ENCODE results near the gene FILIP1.

Gene FILIP1

DNA sequence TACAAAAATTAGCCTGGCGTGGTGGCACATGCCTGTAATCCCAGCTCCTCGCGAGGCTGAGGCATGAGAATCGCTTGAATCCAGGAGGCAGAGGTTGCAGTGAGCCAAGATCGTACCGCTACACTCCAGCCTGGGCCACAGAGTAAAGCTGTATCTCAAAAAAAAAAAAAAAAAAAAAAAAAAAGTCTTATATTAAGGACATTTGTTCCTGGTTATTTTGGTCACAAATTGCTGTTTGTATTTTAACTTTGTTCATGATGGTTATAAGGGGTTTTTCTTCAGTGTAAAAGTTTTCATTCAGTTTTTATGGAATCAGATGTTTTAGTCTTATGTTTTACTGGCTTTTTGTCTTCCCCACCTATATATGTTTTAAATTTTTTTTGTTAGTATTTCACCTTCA lies 13.9 kb downstream of the FILIP1 start:
- no peak for DNase-seq (ENCODE audit: low read depth)
- no peak overlapping the region for H3K4me3 ChIP-seq (ENCODE audit: low read depth, low read length)
- TF ChIP-seq CTCF (IDR thresholded peaks at IDR 0.05; ENCODE audit: low read depth, low read length) (no peak), MAX (IDR thresholded peaks at IDR 0.05; ENCODE audit: low read depth, low read length) (no peak)

GRCh38 chr6:75478929-75479328 lies 14.7 kb downstream of the FILIP1 start:
- TF ChIP-seq CTCF (IDR thresholded peaks at IDR 0.05; ENCODE audit: low read depth, low read length) (no peak), MAX (IDR thresholded peaks at IDR 0.05; ENCODE audit: low read depth, low read length) (no peak), POLR2A (IDR thresholded peaks at IDR 0.05; ENCODE audit: extremely low read depth, insufficient read length) (no peak)
- DNase-seq (ENCODE audit: low read depth) = no peak
- H3K4me3 ChIP-seq (ENCODE audit: low read depth, low read length) = no peak overlapping the region

- no peak for DNase-seq (ENCODE audit: low read depth)
- TF ChIP-seq CTCF (IDR thresholded peaks at IDR 0.05; ENCODE audit: low read depth, low read length) (no peak), MYC (IDR thresholded peaks at IDR 0.05; ENCODE audit: low read depth, low read length) (no peak), POLR2A (IDR thresholded peaks at IDR 0.05; ENCODE audit: extremely low read depth, insufficient read length) (no peak), MAX (IDR thresholded peaks at IDR 0.05; ENCODE audit: low read depth, low read length) (no peak)
- no peak overlapping the region for H3K4me3 ChIP-seq (ENCODE audit: low read depth, low read length)
Measured at GRCh38 chr6:75472885-75473284, 20.7 kb downstream of the FILIP1 start.

DNA sequence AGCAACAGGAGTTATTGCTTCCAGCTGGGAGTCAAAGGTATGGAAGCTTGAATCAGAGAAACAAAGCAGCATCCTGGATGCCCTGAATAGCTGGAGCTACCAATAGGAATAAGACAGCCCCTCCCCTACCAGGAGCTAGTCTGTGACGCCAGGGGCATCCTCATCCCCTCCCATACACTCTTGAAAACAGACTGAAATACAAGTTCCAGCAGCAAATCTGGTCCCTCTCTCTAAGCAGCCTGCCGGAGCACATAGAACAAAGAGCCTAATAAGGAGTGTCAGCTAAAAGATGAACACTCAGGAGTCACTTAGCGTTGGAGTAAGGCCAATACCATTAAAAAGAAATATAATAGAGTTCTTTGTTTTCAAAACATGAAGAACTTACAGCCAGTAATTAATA lies 25.6 kb downstream of the FILIP1 start:
- H3K4me3 ChIP-seq (ENCODE audit: low read depth, low read length) = no peak overlapping the region
- no peak for DNase-seq (ENCODE audit: low read depth)
- TF ChIP-seq CTCF (IDR thresholded peaks at IDR 0.05; ENCODE audit: low read depth, low read length) = no peak

DNA sequence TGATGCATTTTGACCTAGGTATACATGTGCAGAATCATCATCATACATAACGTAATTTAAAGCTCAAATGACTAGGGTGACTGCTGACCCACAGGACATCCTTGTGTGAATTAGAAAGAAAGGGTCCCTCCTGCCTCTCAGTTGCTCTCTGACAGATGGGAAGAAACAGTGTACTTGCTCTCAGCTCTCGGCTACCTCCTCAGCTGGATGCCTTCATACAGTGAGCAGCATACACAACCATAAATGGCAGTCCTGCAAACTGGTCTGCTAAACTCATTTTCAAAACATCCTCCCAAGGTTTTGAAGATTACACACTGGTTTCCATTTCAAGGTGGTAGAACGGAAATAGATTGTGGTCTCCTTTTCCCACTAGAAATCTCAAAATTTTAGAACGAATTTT lies 26.3 kb downstream of the FILIP1 start:
- TF ChIP-seq MYC (IDR thresholded peaks at IDR 0.05; ENCODE audit: low read depth, low read length) (no peak), MAX (IDR thresholded peaks at IDR 0.05; ENCODE audit: low read depth, low read length) (no peak), POLR2A (IDR thresholded peaks at IDR 0.05; ENCODE audit: extremely low read depth, insufficient read length) (no peak), CTCF (IDR thresholded peaks at IDR 0.05; ENCODE audit: low read depth, low read length) (no peak)

DNA sequence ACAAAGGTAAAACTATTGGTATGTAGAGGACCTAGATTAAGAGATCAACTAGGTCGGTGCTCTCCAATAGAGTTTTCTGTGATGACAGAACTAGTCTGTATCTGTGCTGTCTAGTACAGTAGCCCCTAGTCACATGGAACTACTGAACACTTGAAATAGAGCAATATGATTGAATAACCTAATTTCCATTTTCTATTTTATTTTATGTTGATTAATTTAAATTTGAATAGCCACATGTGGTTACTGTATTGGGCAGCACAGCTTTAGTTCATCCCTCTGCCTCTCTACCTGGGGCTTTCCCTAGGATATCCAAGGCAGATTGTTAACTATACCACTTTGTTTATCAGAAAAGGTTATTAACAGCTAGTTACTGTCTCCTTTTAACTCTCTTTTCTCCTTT lies 27.0 kb downstream of the FILIP1 start:
- H3K4me3 ChIP-seq (ENCODE audit: low read depth, low read length) = no peak overlapping the region
- no peak for DNase-seq (ENCODE audit: low read depth)
- TF ChIP-seq MAX (IDR thresholded peaks at IDR 0.05; ENCODE audit: low read depth, low read length) (no peak), CTCF (IDR thresholded peaks at IDR 0.05; ENCODE audit: low read depth, low read length) (no peak), MYC (IDR thresholded peaks at IDR 0.05; ENCODE audit: low read depth, low read length) (no peak), POLR2A (IDR thresholded peaks at IDR 0.05; ENCODE audit: extremely low read depth, insufficient read length) (no peak)

More for the DNA sequence above, 26.3 kb downstream of the FILIP1 start:
- no peak overlapping the region for H3K4me3 ChIP-seq (ENCODE audit: low read depth, low read length)
- no peak for DNase-seq (ENCODE audit: low read depth)
